Tongue (tissue), 2 donors: Measurements from ENCODE around the gene CADM1. TPM values are rescaled to one million over a fixed set of nuclear protein-coding genes. Genes with fewer than 3 reads are reported as not detected.

Source experiments
- DNase-seq: peaks from one replicate; pipeline ENCODE4 v3.0.0-alpha.2; 2015
- total RNA-seq: library from RNA; depleted of rRNA; stranded (reverse); fragments of >200 nt; gene quantifications from one replicate; pipeline ENCODE4 v1.2.3, GENCODE V29; 2014

Gene CADM1
- total RNA-seq, 1 donor from 2014 or later: 53.1 TPM

GRCh38 chr11:115241899-115242298, 262.3 kb downstream of the CADM1 start:
- no peak for DNase-seq

- DNase-seq: no peak
These were observed 265.4 kb downstream of the CADM1 start for GRCh38 chr11:115238791-115239190.

GRCh38 chr11:115238086-115238485, 266.1 kb downstream of the CADM1 start:
- no peak for DNase-seq

GRCh38 chr11:115237578-115237977, 266.6 kb downstream of the CADM1 start:
- DNase-seq: no peak

DNA sequence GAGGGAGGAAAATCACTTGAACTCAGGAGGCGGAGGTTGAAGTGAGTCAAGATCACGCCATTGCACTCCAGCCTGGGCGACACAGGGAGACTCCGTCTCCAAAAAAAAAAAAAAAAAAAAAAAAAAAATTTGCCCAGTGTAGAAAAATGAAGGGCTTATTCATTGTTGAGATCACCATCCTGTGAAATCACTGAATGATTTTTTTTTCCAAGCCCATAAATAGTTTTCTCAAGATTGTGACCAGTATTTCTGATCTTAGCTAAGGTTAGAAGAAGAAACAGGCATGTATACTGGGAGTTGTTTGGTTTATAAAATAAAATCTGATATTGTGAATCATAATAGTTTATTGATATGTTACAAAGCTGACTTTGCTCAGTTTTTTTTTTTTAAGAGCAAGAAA, 269.4 kb downstream of the CADM1 start:
- no peak for DNase-seq

- no peak for DNase-seq
These were observed 277.7 kb downstream of the CADM1 start for GRCh38 chr11:115226556-115226955.

DNA sequence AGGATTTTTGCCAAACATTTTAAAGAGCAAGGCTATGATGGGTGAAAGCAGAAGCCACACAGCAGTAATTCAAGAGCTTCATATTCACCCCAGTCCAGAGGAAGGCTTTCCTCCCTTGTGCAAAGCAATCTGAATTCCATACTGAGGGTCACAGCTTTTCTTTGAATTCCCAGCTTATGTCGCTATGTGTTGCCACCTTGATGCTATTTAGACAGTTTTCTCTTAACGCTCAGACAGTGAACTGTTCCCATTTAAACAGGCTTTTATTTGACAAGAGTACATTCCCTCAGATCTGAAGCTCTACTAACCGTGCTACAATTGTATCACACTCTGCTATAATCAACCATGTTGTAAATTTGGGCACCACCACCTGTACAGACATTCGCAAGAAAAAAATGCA, 279.7 kb downstream of the CADM1 start:
- DNase-seq: no peak

GRCh38 chr11:115222863-115223530, 281.2 kb downstream of the CADM1 start:
- no peak for DNase-seq

DNA sequence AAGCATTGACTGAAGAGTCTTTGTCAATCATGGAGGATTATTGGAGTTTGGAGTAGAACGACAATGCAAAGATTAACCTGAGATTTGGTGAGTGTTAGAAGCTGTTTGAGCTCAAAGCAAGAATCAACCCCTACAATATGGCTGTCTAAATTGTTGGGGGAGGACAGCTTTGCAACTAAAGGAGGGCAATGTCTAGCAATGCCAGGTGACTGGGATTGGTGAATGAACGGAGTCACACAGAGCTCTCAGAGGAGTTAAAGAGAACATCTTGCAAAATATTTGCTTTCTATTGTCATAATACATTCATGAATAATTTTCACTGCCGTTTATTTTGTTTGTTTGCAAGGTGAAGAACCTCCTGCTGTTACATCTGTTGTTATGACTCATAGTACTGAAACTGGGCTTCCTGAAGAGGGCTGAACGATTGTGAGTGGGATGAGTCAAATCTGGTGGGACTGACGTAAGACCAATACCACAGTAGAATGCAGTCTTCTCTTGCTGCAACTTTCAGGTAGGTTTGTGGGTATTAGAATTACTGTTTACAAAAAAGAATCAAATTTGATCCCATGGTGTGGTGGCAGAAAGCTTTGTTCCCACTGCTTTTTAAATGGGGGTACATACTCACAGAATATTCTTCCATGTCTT, 281.9 kb downstream of the CADM1 start:
- DNase-seq: no peak

- DNase-seq: no peak
These were observed 282.6 kb downstream of the CADM1 start for GRCh38 chr11:115221461-115222069.

GRCh38 chr11:115220911-115221310, 283.3 kb downstream of the CADM1 start:
- DNase-seq: no peak

DNA sequence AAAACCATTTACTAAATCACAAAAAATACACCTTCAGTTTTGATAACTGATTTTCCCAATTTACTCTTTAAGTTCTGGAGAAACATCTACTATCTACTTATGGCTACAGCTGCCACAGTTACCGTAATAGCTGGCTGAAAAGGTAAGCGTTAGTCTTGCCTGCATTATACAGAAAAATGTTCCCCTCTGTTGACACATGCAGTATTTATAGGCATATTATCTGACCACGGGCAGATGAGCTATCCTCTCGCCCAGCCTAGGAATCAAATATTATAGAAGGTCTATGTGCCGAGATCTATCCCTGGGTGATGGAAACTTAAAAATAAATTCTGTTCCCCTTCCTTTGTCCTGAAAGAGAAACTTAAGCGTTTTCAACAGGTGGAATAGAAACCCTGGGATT, 283.8 kb downstream of the CADM1 start:
- no peak for DNase-seq

GRCh38 chr11:115219376-115219775, 284.8 kb downstream of the CADM1 start:
- DNase-seq: no peak

DNA sequence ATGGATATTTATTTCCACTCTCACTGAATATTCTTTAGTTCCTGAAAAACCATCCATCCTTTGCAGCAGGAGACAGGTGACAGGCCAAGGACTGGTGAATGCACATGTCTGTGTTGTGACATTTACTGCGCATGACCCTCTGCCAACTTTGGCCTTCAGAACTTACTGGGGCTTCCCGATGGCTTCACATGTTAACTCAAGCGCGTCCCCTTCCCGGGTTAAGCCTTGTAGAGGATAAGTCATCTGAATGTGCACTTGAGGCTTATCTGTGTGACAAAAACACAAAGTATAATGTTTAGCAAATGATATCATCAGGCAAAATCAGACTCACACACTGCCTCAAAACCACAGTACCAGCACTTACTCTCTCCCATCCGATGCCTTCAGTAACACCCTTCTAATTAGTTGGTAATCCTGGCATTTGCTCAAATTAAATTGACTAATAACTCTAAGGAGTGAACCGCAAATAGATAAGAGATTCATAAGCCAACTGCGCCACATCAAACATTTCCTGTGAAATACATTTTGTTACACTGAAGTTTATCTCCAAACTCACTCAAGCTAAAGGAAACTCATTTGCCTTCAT, 286.4 kb downstream of the CADM1 start:
- no peak for DNase-seq

GRCh38 chr11:115215694-115216617, 288.3 kb downstream of the CADM1 start:
- DNase-seq: no peak

DNA sequence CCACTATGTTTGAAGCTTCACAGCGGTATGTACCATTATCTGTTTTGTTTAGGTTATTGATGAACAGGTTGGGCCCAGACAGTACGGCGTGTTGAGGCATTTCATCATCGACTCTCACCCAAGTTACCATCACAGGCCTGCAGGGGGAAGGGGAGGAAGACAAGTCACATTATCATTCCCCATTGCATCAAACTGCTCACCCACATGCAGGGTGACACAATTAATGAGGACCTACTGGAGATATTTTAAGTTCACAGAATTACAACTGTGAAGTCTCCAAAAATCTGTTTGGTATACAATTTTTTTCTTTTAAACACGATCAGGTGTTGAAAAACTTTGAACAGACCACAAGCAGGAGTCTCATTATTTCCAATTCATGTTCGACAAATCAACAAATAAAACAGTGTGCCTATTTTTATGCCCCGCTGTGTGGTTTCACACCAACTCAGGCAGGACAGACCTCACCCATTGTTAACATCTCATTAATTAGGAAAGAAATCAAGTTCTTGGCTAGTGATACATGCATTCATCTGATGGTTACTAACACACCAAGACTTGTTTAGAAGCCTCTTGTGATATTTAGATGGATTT, 289.5 kb downstream of the CADM1 start:
- DNase-seq: no peak

DNA sequence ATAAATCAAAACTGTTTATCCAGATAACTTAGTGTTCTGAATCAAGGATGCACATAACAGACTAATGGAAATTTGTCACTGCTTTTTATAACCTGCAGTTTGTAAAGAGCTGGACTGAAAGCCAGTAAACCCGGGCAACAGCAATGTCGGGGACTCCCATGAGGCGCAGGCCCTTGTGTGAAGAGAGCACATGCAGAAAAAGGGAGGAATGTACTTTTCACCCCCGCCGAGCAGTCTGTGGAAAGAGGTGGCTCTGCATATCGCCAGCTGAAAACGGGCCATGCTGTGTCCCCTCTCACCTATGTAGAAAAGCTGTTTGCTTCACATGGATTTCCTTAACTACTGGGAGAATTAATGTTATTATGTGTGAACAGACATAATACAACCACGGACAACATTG, 291.2 kb downstream of the CADM1 start:
- DNase-seq: no peak

GRCh38 chr11:115208808-115209259, 295.4 kb downstream of the CADM1 start:
- DNase-seq: no peak

- no peak for DNase-seq
These were observed 296.3 kb downstream of the CADM1 start for GRCh38 chr11:115207916-115208315.

DNA sequence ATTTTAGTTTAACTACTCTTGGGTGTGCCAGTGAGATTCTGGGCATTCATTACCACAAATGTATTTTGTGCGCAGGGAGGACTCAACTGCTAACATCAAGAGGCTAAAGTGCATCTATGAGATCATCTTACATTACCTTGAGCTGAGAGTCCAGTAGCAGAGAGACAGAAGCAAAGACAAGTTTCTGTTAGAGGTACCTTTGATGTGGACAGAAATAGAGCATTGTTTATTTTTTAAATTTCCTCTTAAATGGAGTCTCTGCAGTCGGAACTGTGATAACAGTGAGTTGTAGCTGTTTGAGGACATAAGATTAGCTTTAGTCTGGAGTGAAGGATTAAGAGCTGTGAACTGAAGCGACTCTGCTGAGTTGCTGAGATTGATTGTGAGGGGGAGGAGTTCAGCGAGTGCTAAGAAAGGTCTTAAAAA, 297.0 kb downstream of the CADM1 start:
- no peak for DNase-seq

DNA sequence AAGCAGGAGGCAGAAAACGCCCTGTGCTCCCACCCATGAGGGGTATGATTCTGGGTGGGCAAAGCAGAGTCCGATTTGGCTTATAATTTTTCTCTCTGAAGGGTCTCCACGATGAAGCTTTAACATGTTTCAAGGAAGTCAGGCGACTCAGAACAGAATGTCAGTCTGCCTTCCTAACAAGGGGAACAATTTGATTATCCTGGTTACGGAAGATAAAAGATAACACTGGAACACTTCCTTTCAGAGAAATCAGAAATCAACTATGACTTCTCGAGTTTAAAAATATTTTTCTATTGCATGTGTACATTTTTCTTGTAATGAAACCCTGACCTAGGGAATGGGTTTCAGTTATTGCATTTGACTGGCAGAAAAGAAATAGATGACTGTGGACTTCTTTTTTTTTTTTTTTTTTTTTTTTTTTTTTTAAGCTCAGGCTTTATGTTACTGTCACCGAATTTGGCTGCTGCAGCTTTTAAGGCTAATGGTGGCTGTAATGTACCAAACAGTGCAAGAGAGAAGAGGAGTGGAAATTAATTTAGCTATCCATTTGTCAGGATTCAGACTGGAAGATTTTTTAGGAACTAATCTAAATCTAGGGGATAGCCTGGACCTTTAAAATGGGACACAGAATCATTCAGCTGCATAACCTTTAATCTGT, 297.7 kb downstream of the CADM1 start:
- no peak for DNase-seq
